NK-92 (cell line): ENCODE data around the gene HRCT1.
"Not testable (repeated sequence)": the region's sequence is repeated elsewhere in the genome, so short reads cannot be mapped to it uniquely, and the experiment has no call there.

ENCODE experiments used
- DNase-seq: peaks from one replicate; lab custom pipeline; 2025; ENCODE audit not compliant: unreplicated experiment; lab: John Stamatoyannopoulos, UW

The HRCT1 gene

GRCh38 chr9:35915681-35916294 is 9.8 kb downstream of the HRCT1 start:
- DNase-seq: no peak

DNA sequence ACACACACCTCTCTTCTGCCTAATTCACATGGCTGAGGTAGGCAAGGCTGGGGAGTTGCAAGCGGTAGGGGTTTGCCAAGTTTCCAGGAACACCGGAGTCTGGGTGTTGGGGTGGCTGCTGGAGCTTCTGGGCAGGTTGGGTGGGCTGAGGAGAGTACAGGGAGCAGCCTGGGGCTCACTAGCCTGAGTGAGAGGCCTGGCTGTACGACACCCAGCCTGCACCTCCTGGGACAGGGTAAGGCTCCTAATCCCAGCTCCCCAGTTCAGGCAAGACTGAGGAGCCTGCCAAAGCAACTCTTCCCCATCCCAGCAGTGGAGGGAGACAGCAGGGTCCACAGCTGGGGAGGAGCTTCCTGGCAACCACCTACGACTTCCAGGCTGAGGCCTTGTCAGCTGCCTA is 11.3 kb downstream of the HRCT1 start:
- no peak for DNase-seq

GRCh38 chr9:35918780-35919179 is 12.8 kb downstream of the HRCT1 start:
- no peak for DNase-seq

DNA sequence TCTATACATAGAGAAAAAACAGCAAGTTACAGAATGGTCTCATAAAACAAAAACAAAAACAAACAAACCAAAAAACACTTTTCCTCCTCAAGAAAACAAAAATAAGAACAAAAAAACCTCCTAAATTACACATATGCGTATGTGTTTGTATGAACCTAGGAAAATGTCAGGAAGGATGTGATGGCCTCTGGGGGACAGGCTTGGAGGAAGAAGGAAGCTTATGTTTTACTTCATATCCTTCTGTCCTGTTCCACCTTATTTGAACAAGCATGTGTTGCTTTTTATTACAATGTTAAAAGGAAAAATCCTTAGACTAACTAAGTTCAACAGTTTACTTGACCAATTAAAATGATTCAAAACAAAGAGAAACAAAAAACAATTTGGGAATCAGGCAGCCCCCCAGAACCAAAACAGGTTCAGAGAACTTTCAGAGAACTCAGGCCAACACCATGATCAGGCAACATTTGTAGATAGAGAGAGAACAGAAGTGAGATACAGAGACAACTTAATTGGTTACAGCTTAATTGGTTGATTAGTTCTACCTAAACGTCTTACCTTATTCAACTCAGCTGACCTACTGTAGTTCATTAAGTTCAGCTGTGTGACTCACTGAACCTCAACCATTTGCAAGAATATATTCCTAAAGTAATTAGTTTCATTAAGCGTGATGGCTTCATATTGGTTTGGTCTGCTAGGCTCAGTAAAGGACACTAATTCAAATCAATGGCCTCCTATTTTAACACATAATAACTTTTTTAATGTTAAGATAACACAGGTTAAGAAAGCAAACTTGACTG is 13.4 kb downstream of the HRCT1 start:
- DNase-seq: no peak

DNA sequence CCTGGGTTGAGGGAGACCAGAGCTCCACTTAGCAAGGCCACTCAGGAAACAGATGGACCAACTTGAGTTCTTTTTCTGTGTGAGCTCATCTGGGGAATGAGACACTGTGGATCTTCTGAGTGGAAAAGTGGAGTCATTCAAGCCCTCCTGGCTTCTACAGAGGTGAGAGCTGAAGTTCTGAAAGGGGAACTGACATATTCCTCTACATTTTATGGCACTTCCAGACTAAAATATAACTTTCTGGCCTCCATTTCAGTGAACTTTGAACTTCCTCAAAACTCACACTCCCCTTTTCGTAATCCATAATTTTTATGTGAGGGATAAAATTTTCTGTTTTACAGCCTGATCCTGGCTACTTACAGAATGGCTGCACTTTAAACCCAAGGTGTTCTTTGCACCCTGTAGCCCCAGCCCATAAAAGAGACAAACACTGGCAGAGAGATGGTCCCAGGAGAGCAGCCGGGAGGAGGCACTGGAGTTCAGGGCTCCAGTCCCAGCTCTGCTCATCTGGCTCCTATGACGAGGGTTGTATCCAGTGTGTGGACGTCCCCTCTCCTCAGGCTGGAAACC is 14.1 kb downstream of the HRCT1 start:
- no peak for DNase-seq

DNA sequence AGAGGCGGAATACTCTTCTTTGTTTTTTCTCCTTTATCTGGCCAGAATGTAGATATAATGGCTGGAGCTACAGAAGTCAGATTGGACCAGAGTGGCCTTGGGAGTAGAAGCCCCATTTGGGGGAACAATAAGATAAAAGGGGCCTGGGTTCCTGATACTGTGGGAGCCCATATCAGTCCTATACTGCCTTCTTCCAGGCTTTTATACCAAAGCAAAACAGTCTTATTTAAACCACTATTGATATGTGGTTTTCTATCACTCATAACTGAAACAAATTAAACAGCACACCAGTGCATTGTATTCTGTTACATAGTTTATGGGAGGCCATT is 17.6 kb downstream of the HRCT1 start:
- DNase-seq: no peak

DNA sequence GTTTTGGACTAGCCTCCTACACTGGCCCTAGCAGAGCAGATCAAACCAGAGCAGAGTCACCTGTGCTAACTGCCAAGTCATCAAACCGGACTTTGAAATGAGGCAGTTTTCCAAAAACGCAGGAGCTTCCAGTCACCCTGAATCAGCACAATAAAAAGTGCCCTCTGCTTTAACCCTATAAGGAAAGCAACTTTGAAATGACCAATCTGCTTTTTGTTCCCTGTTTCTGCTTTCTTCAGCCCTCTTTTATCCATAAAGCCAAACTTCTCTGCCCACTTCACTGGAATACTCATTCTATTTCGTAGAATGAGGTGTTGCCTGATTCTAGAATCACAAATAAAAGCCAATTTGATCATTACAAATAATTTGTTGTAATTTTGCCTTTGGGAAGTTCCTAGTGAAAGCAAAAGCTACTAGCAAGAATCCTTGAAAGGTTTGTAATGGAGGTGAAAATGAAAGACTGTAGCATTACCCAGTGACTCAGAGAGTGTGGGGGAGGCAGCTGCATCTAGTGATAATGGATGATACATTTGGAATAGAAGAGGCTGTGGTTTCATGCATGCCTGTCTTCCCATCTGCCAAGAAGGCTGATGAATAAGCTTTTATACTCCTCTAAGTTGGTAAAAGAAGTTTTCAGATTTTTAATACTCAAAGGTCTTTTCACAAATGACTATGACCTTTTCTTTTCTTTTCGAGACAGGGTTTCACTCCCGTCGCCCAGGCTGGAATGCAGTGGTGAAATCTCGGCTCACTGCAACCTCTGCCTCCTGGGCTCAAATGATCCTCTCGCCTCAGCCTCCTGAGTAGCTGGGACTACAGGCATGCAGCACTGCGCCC is 18.1 kb downstream of the HRCT1 start:
- DNase-seq: no peak

- no peak for DNase-seq
Observed at GRCh38 chr9:35928591-35929452, 22.8 kb downstream of the HRCT1 start.

- no peak for DNase-seq
Observed at GRCh38 chr9:35929453-35929718, 23.4 kb downstream of the HRCT1 start.

- no peak for DNase-seq
Observed at GRCh38 chr9:35930521-35930920, 24.5 kb downstream of the HRCT1 start.

DNA sequence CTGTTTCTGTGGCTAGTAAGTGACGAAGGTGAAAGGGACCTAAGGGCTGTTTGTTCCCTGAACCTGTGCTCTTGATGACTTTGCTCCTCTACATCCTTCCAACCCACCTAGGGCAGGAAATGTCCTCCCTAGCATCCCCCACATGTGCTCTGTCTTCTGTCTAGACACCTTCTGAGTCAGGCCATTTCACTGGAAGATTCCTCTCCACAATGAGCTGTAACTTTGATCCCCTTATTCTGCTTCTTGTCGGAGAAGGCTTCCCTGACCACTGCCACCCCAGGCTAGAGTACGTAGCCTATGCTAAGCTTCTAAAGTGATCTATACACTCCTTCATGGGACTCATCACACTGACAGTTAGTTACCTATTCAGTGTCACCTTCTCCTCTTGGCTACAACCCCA is 25.0 kb downstream of the HRCT1 start:
- no peak for DNase-seq

DNA sequence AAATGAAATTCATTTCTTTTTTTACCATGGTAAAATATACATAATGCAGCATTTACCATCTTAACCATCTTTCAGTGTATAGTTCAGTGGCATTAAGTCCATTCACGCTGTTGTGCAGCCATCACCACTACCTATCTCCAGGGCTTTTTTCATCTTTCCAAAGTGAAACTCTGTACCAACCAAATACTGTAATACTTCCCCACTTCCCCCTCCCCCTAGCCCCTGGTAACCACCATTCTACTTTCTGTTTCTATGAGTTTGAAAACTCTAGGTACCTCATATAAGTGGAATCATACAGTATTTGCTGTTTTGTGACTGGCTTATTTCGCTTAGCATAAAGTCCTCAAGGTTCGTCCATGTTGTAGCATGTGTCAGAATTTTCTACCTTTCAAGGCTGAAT is 26.7 kb downstream of the HRCT1 start:
- DNase-seq: no peak

GRCh38 chr9:35933550-35934067 is 27.6 kb downstream of the HRCT1 start:
- DNase-seq: no peak

GRCh38 chr9:35934069-35934468 is 28.1 kb downstream of the HRCT1 start:
- not testable (repeated sequence) for DNase-seq

DNA sequence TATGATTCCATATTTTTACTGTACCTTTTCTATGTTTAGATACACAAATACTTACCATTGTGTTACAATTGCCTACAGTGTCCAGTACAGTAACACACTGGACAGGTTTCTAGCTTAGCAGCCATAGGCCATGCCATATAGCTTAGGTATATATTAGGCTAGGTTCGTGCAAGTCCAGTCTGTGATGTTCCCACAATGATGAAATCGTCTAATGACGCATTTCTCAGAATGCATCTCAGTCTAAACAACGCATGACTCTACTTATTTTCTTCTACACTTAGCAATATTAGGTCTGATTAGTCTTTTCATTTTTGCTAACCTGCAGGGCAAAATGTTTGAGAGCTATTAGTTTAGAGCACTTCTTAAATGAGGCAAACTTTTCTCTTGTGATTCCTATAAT is 29.3 kb downstream of the HRCT1 start:
- no peak for DNase-seq

- no peak for DNase-seq
Observed at GRCh38 chr9:35935755-35936509, 29.9 kb downstream of the HRCT1 start.

GRCh38 chr9:35937227-35937626 is 31.2 kb downstream of the HRCT1 start:
- DNase-seq: no peak

- DNase-seq: no peak
Observed at GRCh38 chr9:35938474-35939356, 32.7 kb downstream of the HRCT1 start.

DNA sequence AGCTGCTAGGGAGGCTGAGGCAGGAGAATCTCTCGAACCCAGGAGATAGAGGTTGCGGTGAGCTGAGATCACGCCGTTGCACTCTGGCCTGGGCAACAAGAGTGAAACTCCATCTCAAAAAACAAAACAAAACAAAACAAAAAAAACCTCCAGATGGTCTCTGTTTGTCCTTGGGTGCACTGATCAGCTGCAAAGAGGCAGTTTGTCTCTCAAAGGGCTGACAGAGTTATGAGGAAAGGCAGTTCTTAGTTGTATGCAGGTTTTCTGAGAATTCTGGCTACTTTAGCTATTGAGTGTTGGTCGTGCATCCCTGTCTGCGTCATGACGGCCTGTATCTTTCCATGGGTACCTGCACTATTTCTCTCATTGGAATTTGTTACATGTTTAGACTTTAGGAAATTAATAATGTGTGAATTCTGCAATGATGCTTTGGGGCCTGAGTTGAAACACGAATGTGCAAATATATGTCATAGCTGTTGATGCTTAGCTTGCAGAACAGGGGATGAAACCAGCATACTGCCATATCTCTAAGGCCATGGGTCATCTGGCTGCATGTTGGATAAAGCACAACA is 33.8 kb downstream of the HRCT1 start:
- DNase-seq: no peak
